Ovary (tissue), 3 donors: ENCODE results near the gene BTBD17.

ENCODE experiments used
- CTCF ChIP-seq, 3 donors: fragments of 450-650 bp in 2 of 3; fragments of 200-600 bp in 1 of 3; IDR thresholded peaks; one replicate each; pipeline versions ENCODE4 v1.5.1 to v1.8.0; 2016 to 2022; ENCODE audit warnings: antibody characterized with exemption in 3 of 3, mild to moderate bottlenecking in 1 of 3
- EP300 ChIP-seq: sonication (generic); formaldehyde crosslinking; IDR thresholded peaks from one replicate; pipeline ENCODE4 v1.6.1; 2017; ENCODE audit warnings: antibody characterized with exemption
- POLR2A ChIP-seq: fragments of 450-650 bp; IDR thresholded peaks from one replicate; pipeline ENCODE4 v1.6.1; 2017; ENCODE audit warnings: antibody characterized with exemption, mild to moderate bottlenecking, moderate library complexity
- donor health status: DM: no; HTN: no; CAD: no.

- TF ChIP-seq EP300 (no peak), CTCF (IDR thresholded peaks at IDR 0.05) (no peak), POLR2A (no peak)
Measured at GRCh38 chr17:74356646-74357465, 4.8 kb downstream of the BTBD17 start.
